GM13976 (cell line): ENCODE measurements around the gene VDR.

Experiments used
- DNase-seq: peaks from one replicate; pipeline ENCODE4 v3.0.0; 2012; ENCODE audit warnings: low spot score
- CTCF ChIP-seq: IDR thresholded peaks from 2 replicates; pipeline ENCODE4 v1.5.1; 2012; ENCODE audit warnings: borderline replicate concordance, mild to moderate bottlenecking; ENCODE audit not compliant: insufficient read depth; ENCODE audit errors: extremely low read depth, missing control alignments, control extremely low read depth
- in situ Hi-C: fragments of 300-500 bp; cut with MboI; formaldehyde crosslinking; loops from one replicate; pipeline ENCODE4 v1.12.0; 2022; ENCODE audit warnings: low sequenced_read_pairs, mixed read lengths, inconsistent platforms; ENCODE audit not compliant: unreplicated experiment

The VDR gene

GRCh38 chr12:47795121-47795813, 109.5 kb downstream of the VDR start:
- in situ Hi-C loops, result no loop called here
- no peak for TF ChIP-seq CTCF
- no peak for DNase-seq

- DNase-seq, result no peak
- in situ Hi-C loops, result no loop called here
- no peak for TF ChIP-seq CTCF
Measured at GRCh38 chr12:47794679-47795078, 110.1 kb downstream of the VDR start.

GRCh38 chr12:47793015-47793681, 111.6 kb downstream of the VDR start:
- no peak for DNase-seq
- no peak for TF ChIP-seq CTCF
- in situ Hi-C loops, result no loop called here

- no peak for TF ChIP-seq CTCF
- DNase-seq, result no peak
- in situ Hi-C loops, result no loop called here
Measured at GRCh38 chr12:47791874-47792273, 112.9 kb downstream of the VDR start.
